GM10266 (cell line): ENCODE measurements around the gene PARD3B.

ENCODE experiments used
- DNase-seq: peaks from one replicate; pipeline ENCODE4 v3.0.0; 2012; ENCODE audit errors: extremely low spot score
- TF ChIP-seq, protein P1 (sequence below): IDR thresholded peaks from 2 replicates; pipeline ENCODE4 v1.5.1; 2012; ENCODE audit warnings: mild to moderate bottlenecking, low read depth; ENCODE audit not compliant: control insufficient read depth, insufficient read depth; ENCODE audit errors: missing control alignments

Gene PARD3B

GRCh38 chr2:205171261-205171940 is 626.1 kb downstream of the PARD3B start:
- DNase-seq, result no peak
- TF ChIP-seq, protein P1, sequence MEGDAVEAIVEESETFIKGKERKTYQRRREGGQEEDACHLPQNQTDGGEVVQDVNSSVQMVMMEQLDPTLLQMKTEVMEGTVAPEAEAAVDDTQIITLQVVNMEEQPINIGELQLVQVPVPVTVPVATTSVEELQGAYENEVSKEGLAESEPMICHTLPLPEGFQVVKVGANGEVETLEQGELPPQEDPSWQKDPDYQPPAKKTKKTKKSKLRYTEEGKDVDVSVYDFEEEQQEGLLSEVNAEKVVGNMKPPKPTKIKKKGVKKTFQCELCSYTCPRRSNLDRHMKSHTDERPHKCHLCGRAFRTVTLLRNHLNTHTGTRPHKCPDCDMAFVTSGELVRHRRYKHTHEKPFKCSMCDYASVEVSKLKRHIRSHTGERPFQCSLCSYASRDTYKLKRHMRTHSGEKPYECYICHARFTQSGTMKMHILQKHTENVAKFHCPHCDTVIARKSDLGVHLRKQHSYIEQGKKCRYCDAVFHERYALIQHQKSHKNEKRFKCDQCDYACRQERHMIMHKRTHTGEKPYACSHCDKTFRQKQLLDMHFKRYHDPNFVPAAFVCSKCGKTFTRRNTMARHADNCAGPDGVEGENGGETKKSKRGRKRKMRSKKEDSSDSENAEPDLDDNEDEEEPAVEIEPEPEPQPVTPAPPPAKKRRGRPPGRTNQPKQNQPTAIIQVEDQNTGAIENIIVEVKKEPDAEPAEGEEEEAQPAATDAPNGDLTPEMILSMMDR, result no peak

GRCh38 chr2:205175831-205176230 is 630.6 kb downstream of the PARD3B start:
- DNase-seq, result no peak
- TF ChIP-seq, protein P1, result no peak

GRCh38 chr2:205176546-205176945 is 631.3 kb downstream of the PARD3B start:
- TF ChIP-seq, protein P1, result no peak
- DNase-seq, result no peak

DNA sequence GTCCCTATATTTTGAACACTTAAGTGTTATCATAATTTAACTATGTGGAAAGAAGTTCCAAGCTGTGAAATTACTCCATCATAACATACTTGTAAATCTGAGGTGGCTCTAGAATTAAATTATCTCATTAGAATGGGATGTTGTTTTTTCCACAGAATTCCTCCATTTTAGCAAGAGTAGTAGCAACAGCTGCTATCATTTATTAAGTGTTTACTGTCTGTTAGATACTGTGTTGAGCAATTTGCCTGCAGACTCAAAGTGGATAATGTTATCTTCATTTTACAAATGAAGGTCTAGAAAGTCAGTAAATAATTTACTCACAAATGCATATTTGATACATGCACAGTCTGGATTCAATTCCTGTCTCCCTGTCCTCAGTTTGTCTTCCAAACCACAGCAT is 632.3 kb downstream of the PARD3B start:
- no peak for DNase-seq
- TF ChIP-seq, protein P1, result no peak

DNA sequence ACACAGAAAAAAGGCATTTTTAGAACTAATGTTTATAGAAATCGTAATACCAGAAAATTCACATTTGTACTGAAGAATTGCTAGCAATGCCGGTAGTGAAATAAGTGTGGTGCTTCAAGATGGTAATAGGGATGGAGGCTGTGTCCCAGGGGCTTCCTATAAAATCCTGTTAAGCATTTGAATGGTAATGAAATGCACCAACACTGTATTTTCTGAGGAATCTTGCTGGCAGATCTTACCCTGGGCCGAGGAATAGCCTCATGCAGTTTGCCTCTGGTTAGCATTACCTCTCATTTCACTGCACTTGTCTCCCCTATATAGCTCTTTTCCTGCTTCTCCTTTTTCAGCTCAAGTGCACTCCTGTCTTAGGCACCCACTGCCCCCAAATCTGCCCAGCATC is 635.5 kb downstream of the PARD3B start:
- DNase-seq, result no peak
- TF ChIP-seq, protein P1, result no peak

- no peak for DNase-seq
- TF ChIP-seq, protein P1, result no peak
Measured at GRCh38 chr2:205187731-205188130, 642.5 kb downstream of the PARD3B start.

DNA sequence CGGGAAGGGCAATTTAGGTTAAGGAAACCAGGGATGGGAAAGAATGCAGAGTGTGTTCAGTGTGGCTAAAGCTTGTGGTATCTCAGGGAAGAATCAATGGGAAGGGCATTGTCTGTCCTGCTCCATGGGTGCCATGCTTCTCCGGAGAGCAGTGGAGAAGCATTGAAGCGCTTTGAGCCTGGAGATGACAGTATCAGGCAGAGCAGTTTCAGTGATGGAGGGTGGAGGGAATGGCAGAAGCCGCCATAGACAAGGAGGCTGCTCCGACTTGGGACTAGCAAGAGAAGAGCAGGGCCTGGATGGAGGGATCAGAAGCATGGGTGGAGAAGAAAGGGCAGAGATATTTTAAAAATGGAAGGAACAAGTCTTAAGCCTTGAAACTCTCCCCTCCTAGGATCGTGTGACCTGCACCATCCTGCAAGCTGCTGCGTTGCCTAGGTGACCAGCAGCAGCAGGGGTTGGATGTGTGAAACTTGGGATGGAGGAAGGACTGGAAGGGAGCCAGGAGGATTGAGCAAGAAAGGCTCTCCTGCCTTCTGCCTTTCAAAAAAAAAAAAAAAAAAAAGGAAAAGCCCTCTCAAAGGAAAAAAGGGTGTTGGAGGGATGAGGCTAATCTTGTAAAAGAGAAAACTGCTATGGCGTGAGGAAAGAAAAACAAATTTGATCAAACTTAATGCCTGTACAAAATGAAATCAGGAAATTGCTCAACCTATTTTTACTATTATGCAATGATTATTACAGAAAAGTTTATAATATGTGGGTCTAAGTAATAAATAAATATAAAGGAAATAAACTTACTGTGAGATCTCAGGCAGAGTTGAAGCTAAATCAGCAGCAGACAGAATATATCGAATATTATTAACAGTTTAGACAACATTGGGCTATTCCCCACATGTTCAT is 643.2 kb downstream of the PARD3B start:
- TF ChIP-seq, protein P1, result no peak
- DNase-seq, result no peak
